Adrenal gland (tissue), 12 donors: Measurements from ENCODE around the gene RNF141. TPM values are rescaled to one million over a fixed set of nuclear protein-coding genes. Genes with fewer than 3 reads are reported as not detected.

ENCODE experiments used
- DNase-seq, 7 donors: peaks; one replicate each; pipeline ENCODE4 v3.0.0-alpha.2; 2019 to 2020
- H3K27ac ChIP-seq, 5 donors: fragments of 200-600 bp; sonication (generic) in 4 of 5; 1 replicate in 3 of 5; 2 replicates in 2 of 5; pipeline versions ENCODE4 v1.5.1 to v1.8.0; 2016 to 2020; ENCODE audit warnings: mild to moderate bottlenecking in 1 of 5
- H3K27me3 ChIP-seq: fragments of 200-600 bp; 2 replicates; pipeline ENCODE4 v1.8.0; 2021
- H3K36me3 ChIP-seq, 2 donors: fragments of 200-600 bp; replicated peaks in 1 of 2; 1 replicate in 1 of 2; 2 replicates in 1 of 2; pipeline versions ENCODE4 v1.5.1 to v1.8.0; 2018 to 2022
- H3K4me1 ChIP-seq, 2 donors: fragments of 200-600 bp; replicated peaks in 1 of 2; 1 replicate in 1 of 2; 2 replicates in 1 of 2; pipeline versions ENCODE4 v1.5.1 to v1.8.0; 2018 to 2021
- H3K4me3 ChIP-seq, 4 donors: fragments of 200-600 bp; sonication (generic) in 3 of 4; one replicate each; pipeline ENCODE4 v1.5.1; 2016 to 2018
- H3K9me3 ChIP-seq, 3 donors: fragments of 200-600 bp; sonication (generic) in 1 of 3; replicated peaks in 1 of 3; 1 replicate in 2 of 3; 2 replicates in 1 of 3; pipeline versions ENCODE4 v1.5.1 to v1.8.0; 2016 to 2021
- POLR2A ChIP-seq, 2 donors: fragments of 450-650 bp; IDR thresholded peaks; one replicate each; pipeline ENCODE4 v1.6.1; 2017; ENCODE audit warnings: antibody characterized with exemption in 2 of 2, mild to moderate bottlenecking in 2 of 2, moderate library complexity in 1 of 2
- WGBS, 4 donors: extraction: QIAGEN DNeasy Blood & Tissue Kit in 2 of 4; methylation state at CpG; one replicate each; pipeline versions ENCODE4 v1.1.5 to v1.1.7; 2013 to 2017; 5-methylcytosine and 5-hydroxymethylcytosine counted together
- intact Hi-C, 2 donors: fragments of 100-400 bp; cut with DNase I; formaldehyde crosslinking; loops; one replicate each; pipeline versions ENCODE4 v1.14.1 to v1.15.0; 2022 to 2023
- polyA plus RNA-seq, 3 donors: library from polyadenylated mRNA; stranded (reverse); fragments of 200-250 nt in 2 of 3; fragments of 350-450 nt in 1 of 3; fragmentation: Illumina TruSeq in 1 of 3; extraction: RNeasy Lipid Tissue Mini Kit (QIAGEN cat#74804) in 1 of 3; gene quantifications; one replicate each; pipeline ENCODE4 v1.2.3, GENCODE V29; 2013 to 2014
- total RNA-seq, 9 donors: library from RNA; depleted of rRNA in 4 of 9; stranded (reverse); fragments of >200 nt in 4 of 9; fragments of 120-200 nt in 1 of 9; fragmentation: NEBNext Ultra II Directional in 1 of 9; extraction: Animal tissue kit (Norgen Biotek cat#: 25700) in 1 of 9; gene quantifications; one replicate each; pipeline versions ENCODE4 v1.1.0 to v1.2.4, GENCODE V29; 2013 to 2023
- TF ChIP-seq, protein P1 (sequence below), 6 experiments: fragments of 450-650 bp in 4 of 6; fragments of 200-600 bp in 2 of 6; sonication (generic) in 1 of 6; IDR thresholded peaks; 1 replicate in 5 of 6; 2 replicates in 1 of 6; pipeline versions ENCODE4 v1.5.1 to v1.8.0; 2016 to 2021; ENCODE audit warnings: antibody characterized with exemption in 6 of 6, mild to moderate bottlenecking in 2 of 6, moderate library complexity in 1 of 6
- donor health status: healthy with polysubstance abuse.
- donor health status: Bipolar disorder and iron deficiency.
- donor health status: DM: yes; HTN: yes; CAD: no.
- donor health status: DM: no; HTN: no; CAD: no.
- donor health status: DM: no; HTN: no; CAD: no.
- donor health status: DM: yes; HTN: yes; CAD: no.

RNF141 gene
- total and polyA plus RNA-seq, 12 donors: 10.3 to 109 (median 56.1) TPM

DNA sequence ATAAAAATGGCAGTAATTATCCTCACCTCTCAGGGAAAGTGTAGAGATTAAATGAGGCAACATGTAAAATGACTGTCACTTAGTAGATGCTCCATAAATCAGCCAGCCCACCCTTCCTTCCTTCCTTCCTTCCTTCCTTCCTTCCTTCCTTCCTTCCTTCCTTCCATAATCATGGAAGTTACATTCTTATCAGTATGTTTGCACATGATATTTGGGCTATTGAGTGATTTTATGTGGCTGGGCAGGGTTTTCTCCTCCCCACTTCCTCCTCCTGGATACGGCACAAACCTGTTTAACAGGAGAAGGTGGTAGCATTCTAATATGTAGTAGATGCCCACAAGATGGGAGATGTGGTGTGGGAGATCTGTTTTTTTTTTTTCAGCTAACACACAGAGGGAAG is 15.6 kb upstream of the RNF141 start:
- WGBS, 4 donors: 75 to 92% (median 82%) methylated on average over 1 of the region's 1 CpG
- H3K27ac ChIP-seq: no peak overlapping the region
- H3K27me3 ChIP-seq: no peaks in the 10 kb centered on the region
- H3K9me3 ChIP-seq: no peaks in the 10 kb centered on the region
- peaks cover 0 to 20% of the 10 kb centered on the region in 2 donors for H3K36me3 ChIP-seq
- no peak for DNase-seq
- no peak overlapping the region for H3K4me3 ChIP-seq
- H3K4me1 ChIP-seq: peaks cover 0 to 6% of the 10 kb centered on the region in 2 donors
- no peak for TF ChIP-seq POLR2A (IDR thresholded peaks at IDR 0.05)
- TF ChIP-seq, protein P1, sequence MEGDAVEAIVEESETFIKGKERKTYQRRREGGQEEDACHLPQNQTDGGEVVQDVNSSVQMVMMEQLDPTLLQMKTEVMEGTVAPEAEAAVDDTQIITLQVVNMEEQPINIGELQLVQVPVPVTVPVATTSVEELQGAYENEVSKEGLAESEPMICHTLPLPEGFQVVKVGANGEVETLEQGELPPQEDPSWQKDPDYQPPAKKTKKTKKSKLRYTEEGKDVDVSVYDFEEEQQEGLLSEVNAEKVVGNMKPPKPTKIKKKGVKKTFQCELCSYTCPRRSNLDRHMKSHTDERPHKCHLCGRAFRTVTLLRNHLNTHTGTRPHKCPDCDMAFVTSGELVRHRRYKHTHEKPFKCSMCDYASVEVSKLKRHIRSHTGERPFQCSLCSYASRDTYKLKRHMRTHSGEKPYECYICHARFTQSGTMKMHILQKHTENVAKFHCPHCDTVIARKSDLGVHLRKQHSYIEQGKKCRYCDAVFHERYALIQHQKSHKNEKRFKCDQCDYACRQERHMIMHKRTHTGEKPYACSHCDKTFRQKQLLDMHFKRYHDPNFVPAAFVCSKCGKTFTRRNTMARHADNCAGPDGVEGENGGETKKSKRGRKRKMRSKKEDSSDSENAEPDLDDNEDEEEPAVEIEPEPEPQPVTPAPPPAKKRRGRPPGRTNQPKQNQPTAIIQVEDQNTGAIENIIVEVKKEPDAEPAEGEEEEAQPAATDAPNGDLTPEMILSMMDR (IDR thresholded peaks at IDR 0.05): no peak
- intact Hi-C loops: no loop called here

DNA sequence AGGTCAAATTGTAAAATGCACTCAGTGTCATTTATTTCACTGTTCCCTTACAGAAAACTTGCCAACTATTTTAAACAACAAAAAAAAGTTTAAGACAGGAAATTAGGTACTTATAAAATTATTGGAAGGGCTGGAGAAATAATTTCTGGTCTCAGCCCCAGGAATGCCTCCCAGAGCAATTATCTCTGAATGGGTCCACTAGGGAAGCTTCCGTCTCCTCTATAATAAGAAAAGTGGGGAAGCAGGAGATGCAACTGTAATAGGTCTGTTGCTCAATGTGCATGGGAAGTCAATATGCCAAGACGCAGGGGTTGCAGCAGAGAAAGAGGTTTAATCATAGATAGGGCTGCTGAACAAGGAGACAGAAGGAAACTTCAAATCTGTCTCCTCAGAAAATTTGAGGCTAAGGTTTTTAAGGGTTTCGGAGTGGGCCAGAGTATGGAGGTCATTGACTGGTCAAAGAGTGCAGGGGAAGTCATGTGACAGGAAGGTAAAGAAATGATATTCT is 10.9 kb upstream of the RNF141 start:
- Histone ChIP-seq H3K4me3 (no peak overlapping the region), H3K4me1 (peaks cover 0 to 6% of the 10 kb centered on the region in 2 donors), H3K27ac (no peak overlapping the region), H3K9me3 (no peaks in the 10 kb centered on the region), H3K27me3 (no peaks in the 10 kb centered on the region), H3K36me3 (no peaks in the 10 kb centered on the region)
- DNase-seq: no peak
- TF ChIP-seq, protein P1 (IDR thresholded peaks at IDR 0.05): no peak
- no peak for TF ChIP-seq POLR2A (IDR thresholded peaks at IDR 0.05)
- 93 to 95% (median 95%) methylated on average over 3 of the region's 3 CpGs for WGBS, 4 donors
- intact Hi-C loops: no loop called here

DNA sequence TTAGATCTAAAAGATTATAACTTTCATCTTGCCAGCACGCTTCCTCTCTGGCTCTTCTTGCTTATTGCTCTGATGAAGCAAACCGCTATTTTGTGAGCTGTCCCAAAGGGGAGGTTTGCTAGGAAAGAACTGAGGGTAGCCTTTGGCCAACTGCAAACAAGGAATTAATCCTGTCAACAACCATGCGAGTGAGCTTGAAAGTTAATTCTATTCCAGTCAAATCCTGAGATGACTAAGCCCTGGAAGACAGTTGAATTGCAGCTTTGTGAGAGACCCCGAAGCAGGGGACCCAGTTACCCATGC is 10.3 kb upstream of the RNF141 start:
- no peak for DNase-seq
- peaks cover 0 to 6% of the 10 kb centered on the region in 2 donors for H3K4me1 ChIP-seq
- H3K4me3 ChIP-seq: no peak overlapping the region
- no peaks in the 10 kb centered on the region for H3K9me3 ChIP-seq
- intact Hi-C loops: no loop called here
- TF ChIP-seq, protein P1 (IDR thresholded peaks at IDR 0.05): no peak
- TF ChIP-seq POLR2A (IDR thresholded peaks at IDR 0.05): no peak
- no peaks in the 10 kb centered on the region for H3K36me3 ChIP-seq
- peak overlapping the region in 1 of 5 donors; percentile 62 for H3K27ac ChIP-seq
- WGBS, 4 donors: 67 to 79% (median 77%) methylated on average over 4 of the region's 4 CpGs
- no peaks in the 10 kb centered on the region for H3K27me3 ChIP-seq

DNA sequence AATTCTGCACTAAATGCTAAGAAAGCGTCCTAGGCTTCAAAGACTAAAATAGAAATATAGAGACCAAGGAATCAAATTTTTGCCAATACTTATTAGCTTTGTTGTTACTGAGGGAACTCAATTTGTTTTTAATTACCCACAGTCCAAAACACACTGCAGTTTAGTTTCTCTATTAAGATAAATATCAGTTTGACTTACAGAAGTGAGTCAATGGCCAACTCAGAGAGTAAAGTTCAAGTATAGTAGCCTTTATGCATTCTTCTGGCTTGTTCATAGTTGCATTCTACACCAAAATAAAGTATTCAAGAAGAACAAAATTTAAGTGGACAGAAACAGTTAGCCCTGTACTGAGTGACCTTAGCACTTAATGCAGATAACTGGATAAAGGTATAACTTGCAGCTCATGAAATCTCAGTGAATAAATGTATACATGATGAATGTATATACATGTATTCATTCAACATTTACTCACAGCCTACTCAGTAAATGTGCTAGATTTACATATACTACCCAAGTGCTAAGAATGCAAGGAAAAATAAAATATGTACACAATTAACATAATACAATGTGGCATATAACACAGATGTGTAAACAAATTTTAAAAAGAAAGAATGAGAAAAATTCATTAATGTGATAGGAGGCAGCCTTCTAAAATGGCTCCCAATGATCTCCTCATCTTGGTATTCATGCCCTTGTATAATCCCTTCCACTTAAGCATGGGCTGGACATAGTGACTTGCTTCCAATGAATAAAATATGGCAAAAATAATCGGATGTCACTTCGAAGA is 9.7 kb upstream of the RNF141 start:
- WGBS, 4 donors: 60 to 79% (median 67%) methylated on average over 3 of the region's 3 CpGs
- Histone ChIP-seq H3K4me1 (peaks cover 0 to 6% of the 10 kb centered on the region in 2 donors), H3K4me3 (no peak overlapping the region), H3K36me3 (no peaks in the 10 kb centered on the region), H3K27ac (peak overlapping the region in 2 of 5 donors; percentile 32 to 62), H3K27me3 (no peaks in the 10 kb centered on the region), H3K9me3 (no peaks in the 10 kb centered on the region)
- TF ChIP-seq, protein P1 (IDR thresholded peaks at IDR 0.05): no peak
- TF ChIP-seq POLR2A (IDR thresholded peaks at IDR 0.05): no peak
- intact Hi-C loops: no loop called here
- DNase-seq: no peak
